ENCODE results near the gene TTPAL.
A peak's percentile ranks its signal among the peaks of the same experiment; 100 is the strongest.

TTPAL gene

GRCh38 chr20:44475694-44476560 lies at the start of gene TTPAL:
Gene TTPAL, plus strand, starts transcription at chr20:44475874. Its CDS starts 4,126 bp downstream, at chr20:44480000.
- no peaks in the 10 kb centered on the region for H3K36me3 ChIP-seq (ENCODE audit: control insufficient read depth, insufficient read depth, low read length)
- peak within 1 kb of the TSS; percentile 75 for H3K9ac ChIP-seq
- peaks cover 3% of the 10 kb centered on the region for H3K4me1 ChIP-seq
- H3K4me3 ChIP-seq (ENCODE audit: low read depth, low read length): peak within 1 kb of the TSS; percentile 92
- TF ChIP-seq CTCF (IDR thresholded peaks at IDR 0.05): peak; percentile 51
- H3K4me2 ChIP-seq (ENCODE audit: low read length): peak within 1 kb of the TSS; percentile 98
- H3K27me3 ChIP-seq (ENCODE audit: control insufficient read depth, insufficient read depth, low read length): no peaks in the 10 kb centered on the region
- H2AFZ ChIP-seq: peak within 1 kb of the TSS; percentile 84
- peak within 1 kb of the TSS; percentile 83 for H3K27ac ChIP-seq
- H3K9me3 ChIP-seq (ENCODE audit: control insufficient read depth, low read length): no peaks in the 10 kb centered on the region
- H3K79me2 ChIP-seq: no peaks in the 10 kb centered on the region

- no peaks in the 10 kb centered on the region for H3K4me1 ChIP-seq
- H3K4me2 ChIP-seq (ENCODE audit: low read length): no peak overlapping the region
- no peak overlapping the region for H2AFZ ChIP-seq
- no peak overlapping the region for H3K4me3 ChIP-seq (ENCODE audit: low read depth, low read length)
- H3K27me3 ChIP-seq (ENCODE audit: control insufficient read depth, insufficient read depth, low read length): no peaks in the 10 kb centered on the region
- H3K79me2 ChIP-seq: no peaks in the 10 kb centered on the region
- H3K9ac ChIP-seq: no peak overlapping the region
- no peaks in the 10 kb centered on the region for H3K9me3 ChIP-seq (ENCODE audit: control insufficient read depth, low read length)
- H3K36me3 ChIP-seq (ENCODE audit: control insufficient read depth, insufficient read depth, low read length): no peaks in the 10 kb centered on the region
- no peak for TF ChIP-seq CTCF (IDR thresholded peaks at IDR 0.05)
- no peak overlapping the region for H3K27ac ChIP-seq
Measured at GRCh38 chr20:44425923-44426322, 49.8 kb upstream of the TTPAL start.

- no peak overlapping the region for H3K9ac ChIP-seq
- no peak overlapping the region for H3K27ac ChIP-seq
- TF ChIP-seq CTCF (IDR thresholded peaks at IDR 0.05): no peak
- H3K27me3 ChIP-seq (ENCODE audit: control insufficient read depth, insufficient read depth, low read length): no peaks in the 10 kb centered on the region
- no peaks in the 10 kb centered on the region for H3K36me3 ChIP-seq (ENCODE audit: control insufficient read depth, insufficient read depth, low read length)
- no peak overlapping the region for H3K4me2 ChIP-seq (ENCODE audit: low read length)
- no peak overlapping the region for H3K4me3 ChIP-seq (ENCODE audit: low read depth, low read length)
- H2AFZ ChIP-seq: no peak overlapping the region
- no peaks in the 10 kb centered on the region for H3K4me1 ChIP-seq
- no peaks in the 10 kb centered on the region for H3K79me2 ChIP-seq
- H3K9me3 ChIP-seq (ENCODE audit: control insufficient read depth, low read length): no peaks in the 10 kb centered on the region
Measured at GRCh38 chr20:44426879-44427790, 48.5 kb upstream of the TTPAL start.

GRCh38 chr20:44427804-44428173 lies 47.9 kb upstream of the TTPAL start:
- Histone ChIP-seq H3K4me3 (ENCODE audit: low read depth, low read length) (no peak overlapping the region), H3K27ac (no peak overlapping the region), H3K4me2 (ENCODE audit: low read length) (no peak overlapping the region), H3K27me3 (ENCODE audit: control insufficient read depth, insufficient read depth, low read length) (no peaks in the 10 kb centered on the region), H2AFZ (no peak overlapping the region), H3K9me3 (ENCODE audit: control insufficient read depth, low read length) (no peaks in the 10 kb centered on the region), H3K4me1 (no peaks in the 10 kb centered on the region), H3K79me2 (no peaks in the 10 kb centered on the region), H3K9ac (no peak overlapping the region), H3K36me3 (ENCODE audit: control insufficient read depth, insufficient read depth, low read length) (no peaks in the 10 kb centered on the region)
- no peak for TF ChIP-seq CTCF (IDR thresholded peaks at IDR 0.05)

All from parathyroid adenoma (tissue), 2 donors.